Activated CD4-positive, alpha-beta T cell treated with anti-CD3 and anti-CD28 coated beads, Interleukin-2, amount 50 U/mL, for 1 hour (primary cell): ENCODE measurements around the gene PPM1G.
"Not testable (repeated sequence)": the region's sequence is repeated elsewhere in the genome, so short reads cannot be mapped to it uniquely, and the experiment has no call there.

Experiments
- DNase-seq: peaks from one replicate; pipeline ENCODE4 v3.0.0-alpha.2; 2020

PPM1G gene

GRCh38 chr2:27373567-27373966 lies 35.8 kb downstream of the PPM1G start:
- DNase-seq = no peak

GRCh38 chr2:27372937-27373336 lies 36.5 kb downstream of the PPM1G start:
- no peak for DNase-seq

GRCh38 chr2:27370816-27371620 lies 38.4 kb downstream of the PPM1G start:
- peak; percentile 18 for DNase-seq

- peak; percentile 99 for DNase-seq
Observed at GRCh38 chr2:27370026-27370815, 39.2 kb downstream of the PPM1G start, which contains the start of the genes EIF2B4 and SNX17. Gene EIF2B4 (minus strand): TSS chr2:27370338. CDS start chr2:27370314, 24 bp downstream. Gene SNX17 (plus strand): TSS chr2:27370616. CDS start chr2:27370744, 128 bp downstream.

GRCh38 chr2:27369471-27370025 lies 39.8 kb downstream of the PPM1G start:
- DNase-seq = no peak

GRCh38 chr2:27363933-27364332 lies 45.5 kb downstream of the PPM1G start:
- DNase-seq = no peak

- DNase-seq = no peak
Observed at GRCh38 chr2:27362678-27363420, 46.5 kb downstream of the PPM1G start.

- DNase-seq = peak; percentile 88
Observed at GRCh38 chr2:27356382-27357181, 52.8 kb downstream of the PPM1G start, which contains the start of gene GTF3C2. Gene GTF3C2 (minus strand): TSS chr2:27356764. CDS start chr2:27343554, 13,210 bp downstream.

- no peak for DNase-seq
Observed at GRCh38 chr2:27356056-27356381, 53.4 kb downstream of the PPM1G start.

- DNase-seq = no peak
Observed at GRCh38 chr2:27354597-27354927, 54.8 kb downstream of the PPM1G start.

- no peak for DNase-seq
Observed at GRCh38 chr2:27353762-27354596, 55.4 kb downstream of the PPM1G start.

GRCh38 chr2:27353386-27353761 lies 56.0 kb downstream of the PPM1G start:
- DNase-seq = not testable (repeated sequence)

- DNase-seq = no peak
Observed at GRCh38 chr2:27351802-27352598, 57.4 kb downstream of the PPM1G start.

- no peak for DNase-seq
Observed at GRCh38 chr2:27350106-27350693, 59.2 kb downstream of the PPM1G start.

GRCh38 chr2:27347641-27348040 lies 61.8 kb downstream of the PPM1G start:
- no peak for DNase-seq

- DNase-seq = no peak
Observed at GRCh38 chr2:27336173-27336572, 73.2 kb downstream of the PPM1G start.

GRCh38 chr2:27335311-27335710 lies 74.1 kb downstream of the PPM1G start:
- no peak for DNase-seq
